ENCODE data around the gene DDB1.

GRCh38 chr11:61290905-61291690 lies 41.8 kb downstream of the DDB1 start:
- TF ChIP-seq POLR2A (IDR thresholded peaks at IDR 0.05) (no peak), CTCF (IDR thresholded peaks at IDR 0.05) (no peak), EP300 (IDR thresholded peaks at IDR 0.05) (no peak)
